Airway epithelial cell (primary cell): Measurements from ENCODE around the gene ATAD2B. TPM values are rescaled to one million over a fixed set of nuclear protein-coding genes. Genes with fewer than 3 reads are reported as not detected.

Experiments
- total RNA-seq: library from RNA; depleted of rRNA; stranded (reverse); fragments of >200 nt; gene quantifications from 2 replicates; pipeline ENCODE4 v1.2.3, GENCODE V29; 2015

Gene ATAD2B
- 5.4 and 5.6 TPM in 2 replicates for total RNA-seq

DNA sequence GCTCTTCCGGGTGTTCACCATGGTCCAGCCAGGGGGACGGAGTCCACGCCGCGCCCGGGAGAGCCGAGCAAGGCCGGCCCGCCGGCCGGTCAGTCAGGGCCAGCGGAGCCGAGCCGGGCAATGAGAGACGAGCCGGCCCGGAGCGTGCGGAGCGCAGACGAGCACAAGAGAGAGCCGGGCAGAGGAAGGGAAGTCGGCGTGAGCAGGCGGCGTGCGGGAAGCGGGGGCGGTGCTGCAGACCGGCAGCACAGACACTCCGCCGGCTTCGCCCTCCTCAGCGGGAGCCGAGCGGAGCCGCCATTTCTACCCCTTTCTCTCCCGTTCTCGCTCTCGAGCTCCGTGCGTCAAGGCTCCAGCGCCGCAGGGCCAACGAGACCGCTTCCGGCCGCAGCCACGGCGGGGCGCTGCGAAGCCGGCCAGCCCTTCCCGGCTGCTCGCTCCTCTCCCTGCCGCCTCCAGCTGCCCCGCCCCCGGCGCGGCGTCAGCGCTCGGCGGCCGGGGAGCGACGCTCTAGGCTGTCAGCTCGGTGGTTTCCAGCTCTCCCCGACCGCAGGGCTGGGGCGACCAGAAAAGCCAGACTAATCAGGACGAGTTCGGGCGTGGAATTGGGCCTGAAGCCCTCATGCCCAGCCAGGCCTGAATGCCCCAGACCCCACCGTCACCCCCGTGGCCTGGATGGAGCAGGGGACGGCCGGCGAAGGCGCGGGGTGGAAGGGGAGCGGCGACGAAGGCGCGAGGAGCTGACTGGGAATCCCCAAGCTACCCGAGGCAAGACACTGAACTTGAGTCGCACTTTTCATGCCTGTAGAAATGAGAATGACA lies at the start of gene ATAD2B:
TSS of gene ATAD2B (minus strand) at position 374 of the 822 bp plus-strand sequence. CDS start at position 21, 353 bp downstream.

DNA sequence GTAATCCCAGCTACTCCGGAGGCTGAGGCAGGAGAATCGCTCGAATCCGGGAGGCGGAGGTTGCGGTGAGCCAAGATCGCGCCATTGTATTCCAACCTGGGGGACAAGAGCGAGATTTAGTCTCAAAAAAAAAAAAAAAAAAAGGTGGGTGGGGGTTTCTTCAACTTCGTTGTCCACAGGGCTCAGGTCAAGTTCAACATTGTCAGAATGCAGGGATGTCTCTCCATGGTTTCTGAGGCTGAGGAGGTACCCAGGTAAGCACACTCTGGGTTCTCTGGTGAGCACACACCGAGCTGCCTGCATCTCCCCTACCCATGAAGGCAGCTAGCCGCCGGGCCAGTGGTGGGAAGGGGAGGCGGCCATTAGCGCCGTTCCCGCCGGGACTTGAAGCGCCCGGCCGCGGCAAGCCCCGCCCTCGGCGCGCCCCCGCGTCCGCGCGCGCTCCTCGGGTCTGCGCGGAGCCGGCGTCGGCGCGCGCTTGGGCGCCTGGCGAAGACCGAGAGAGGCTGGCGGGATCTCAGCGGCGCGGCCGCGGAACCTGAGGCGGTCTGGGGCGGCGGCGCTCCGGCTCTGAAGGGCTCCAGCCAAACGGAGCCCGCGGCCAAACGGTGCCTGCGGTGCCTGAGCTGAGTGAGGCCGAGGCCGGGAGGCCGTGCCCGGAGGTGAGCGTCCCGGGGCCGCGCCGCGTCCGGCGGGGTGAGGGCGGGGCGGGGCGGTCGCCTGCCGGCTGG lies 13.2 kb upstream of the ATAD2B start, which contains the start of gene UBXN2A:
TSS of gene UBXN2A (plus strand) at position 477 of the 731 bp plus-strand sequence. CDS start 17,852 bp downstream, outside the sequence.

Other genes starting within 250 kb of the ATAD2B start
- 5.0 and 12.7 TPM in 2 replicates for gene UBXN2A, start 13.3 kb upstream of the ATAD2B start, total RNA-seq
- 0.14 TPM in 1 of 2 replicates, not detected in the other for gene MFSD2B, start 83.0 kb upstream of the ATAD2B start, total RNA-seq
- gene WDCP, start 120.3 kb upstream of the ATAD2B start, total RNA-seq, result 5.4 and 5.5 TPM in 2 replicates
- gene FKBP1B, start 122.6 kb upstream of the ATAD2B start, total RNA-seq, result 25.4 and 29.4 TPM in 2 replicates
- 226 and 240 TPM in 2 replicates for gene SF3B6, start 149.2 kb upstream of the ATAD2B start, total RNA-seq
- 55.0 and 70.7 TPM in 2 replicates for gene TP53I3, start 157.7 kb upstream of the ATAD2B start, total RNA-seq
- not detected in 2 replicates for gene PFN4, start 196.2 kb upstream of the ATAD2B start, total RNA-seq
- 2.0 and 2.3 TPM in 2 replicates for gene FAM228B, start 196.3 kb upstream of the ATAD2B start, total RNA-seq
- 0.28 TPM in 1 of 2 replicates, not detected in the other for gene FAM228A, start 247.9 kb upstream of the ATAD2B start, total RNA-seq